ENCODE data around the gene STEAP1B.

STEAP1B gene

DNA sequence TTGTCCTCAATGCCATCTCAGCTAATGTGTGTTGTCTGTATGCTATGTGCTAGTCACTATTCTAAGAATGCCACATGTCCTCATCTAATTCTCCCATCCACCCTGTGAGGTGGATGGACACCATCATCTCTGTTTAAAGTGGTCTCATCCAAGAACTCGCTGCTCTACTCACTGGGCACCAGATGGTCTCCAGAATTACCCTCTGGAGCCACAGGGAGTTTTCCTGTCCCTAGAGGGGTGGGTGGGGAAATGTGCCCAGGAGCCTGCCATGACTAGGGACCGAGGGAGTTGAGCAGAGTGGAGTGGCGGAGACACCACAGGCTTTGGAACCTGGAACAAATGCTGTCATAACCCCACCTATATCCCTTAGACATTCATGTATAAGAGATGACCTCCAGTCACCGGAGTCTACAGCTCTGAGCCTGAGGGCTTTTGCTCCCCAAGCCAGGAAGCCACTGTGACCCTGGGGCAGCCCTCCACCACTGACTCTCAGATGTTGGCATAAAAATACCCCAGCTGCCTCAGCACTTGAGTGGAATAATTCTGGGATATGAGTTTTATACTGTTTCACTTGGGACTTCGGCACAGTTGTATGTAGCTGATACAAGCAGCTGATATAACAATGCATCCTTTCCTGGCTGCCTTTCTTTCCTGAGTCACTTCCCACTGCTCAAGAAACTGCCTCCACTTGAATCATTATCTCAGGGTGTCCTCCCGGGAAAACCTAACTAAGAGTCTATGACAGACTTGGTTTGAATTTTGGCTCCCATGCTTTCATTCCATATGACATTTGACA, 81.5 kb downstream of the STEAP1B start:
- no peak for TF ChIP-seq CREB1 (IDR thresholded peaks at IDR 0.05; ENCODE audit: low read depth)
- TF ChIP-seq, protein P1, sequence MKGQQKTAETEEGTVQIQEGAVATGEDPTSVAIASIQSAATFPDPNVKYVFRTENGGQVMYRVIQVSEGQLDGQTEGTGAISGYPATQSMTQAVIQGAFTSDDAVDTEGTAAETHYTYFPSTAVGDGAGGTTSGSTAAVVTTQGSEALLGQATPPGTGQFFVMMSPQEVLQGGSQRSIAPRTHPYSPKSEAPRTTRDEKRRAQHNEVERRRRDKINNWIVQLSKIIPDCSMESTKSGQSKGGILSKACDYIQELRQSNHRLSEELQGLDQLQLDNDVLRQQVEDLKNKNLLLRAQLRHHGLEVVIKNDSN (IDR thresholded peaks at IDR 0.05), result no peak
- no peak for TF ChIP-seq FOXM1 (IDR thresholded peaks at IDR 0.05; ENCODE audit: borderline replicate concordance, low read depth)
- TF ChIP-seq EGR1 (IDR thresholded peaks at IDR 0.05), result no peak
- TF ChIP-seq, protein P2, sequence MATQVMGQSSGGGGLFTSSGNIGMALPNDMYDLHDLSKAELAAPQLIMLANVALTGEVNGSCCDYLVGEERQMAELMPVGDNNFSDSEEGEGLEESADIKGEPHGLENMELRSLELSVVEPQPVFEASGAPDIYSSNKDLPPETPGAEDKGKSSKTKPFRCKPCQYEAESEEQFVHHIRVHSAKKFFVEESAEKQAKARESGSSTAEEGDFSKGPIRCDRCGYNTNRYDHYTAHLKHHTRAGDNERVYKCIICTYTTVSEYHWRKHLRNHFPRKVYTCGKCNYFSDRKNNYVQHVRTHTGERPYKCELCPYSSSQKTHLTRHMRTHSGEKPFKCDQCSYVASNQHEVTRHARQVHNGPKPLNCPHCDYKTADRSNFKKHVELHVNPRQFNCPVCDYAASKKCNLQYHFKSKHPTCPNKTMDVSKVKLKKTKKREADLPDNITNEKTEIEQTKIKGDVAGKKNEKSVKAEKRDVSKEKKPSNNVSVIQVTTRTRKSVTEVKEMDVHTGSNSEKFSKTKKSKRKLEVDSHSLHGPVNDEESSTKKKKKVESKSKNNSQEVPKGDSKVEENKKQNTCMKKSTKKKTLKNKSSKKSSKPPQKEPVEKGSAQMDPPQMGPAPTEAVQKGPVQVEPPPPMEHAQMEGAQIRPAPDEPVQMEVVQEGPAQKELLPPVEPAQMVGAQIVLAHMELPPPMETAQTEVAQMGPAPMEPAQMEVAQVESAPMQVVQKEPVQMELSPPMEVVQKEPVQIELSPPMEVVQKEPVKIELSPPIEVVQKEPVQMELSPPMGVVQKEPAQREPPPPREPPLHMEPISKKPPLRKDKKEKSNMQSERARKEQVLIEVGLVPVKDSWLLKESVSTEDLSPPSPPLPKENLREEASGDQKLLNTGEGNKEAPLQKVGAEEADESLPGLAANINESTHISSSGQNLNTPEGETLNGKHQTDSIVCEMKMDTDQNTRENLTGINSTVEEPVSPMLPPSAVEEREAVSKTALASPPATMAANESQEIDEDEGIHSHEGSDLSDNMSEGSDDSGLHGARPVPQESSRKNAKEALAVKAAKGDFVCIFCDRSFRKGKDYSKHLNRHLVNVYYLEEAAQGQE (IDR thresholded peaks at IDR 0.05; ENCODE audit: low read depth), result no peak
- TF ChIP-seq EP300 (IDR thresholded peaks at IDR 0.05; ENCODE audit: borderline replicate concordance), result no peak
- TF ChIP-seq, protein P3, sequence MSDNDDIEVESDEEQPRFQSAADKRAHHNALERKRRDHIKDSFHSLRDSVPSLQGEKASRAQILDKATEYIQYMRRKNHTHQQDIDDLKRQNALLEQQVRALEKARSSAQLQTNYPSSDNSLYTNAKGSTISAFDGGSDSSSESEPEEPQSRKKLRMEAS (IDR thresholded peaks at IDR 0.05), result no peak
- TF ChIP-seq TAF1 (IDR thresholded peaks at IDR 0.05; ENCODE audit: low read depth), result no peak
- no peak for TF ChIP-seq CEBPB (IDR thresholded peaks at IDR 0.05)
- no peak for TF ChIP-seq NFIC (IDR thresholded peaks at IDR 0.05)
- TF ChIP-seq YY1 (IDR thresholded peaks at IDR 0.05; ENCODE audit: low read depth), result no peak
- no peak for TF ChIP-seq TCF12 (IDR thresholded peaks at IDR 0.05; ENCODE audit: low read depth)
- no peak for TF ChIP-seq ZBTB7A (IDR thresholded peaks at IDR 0.05; ENCODE audit: low read depth)

DNA sequence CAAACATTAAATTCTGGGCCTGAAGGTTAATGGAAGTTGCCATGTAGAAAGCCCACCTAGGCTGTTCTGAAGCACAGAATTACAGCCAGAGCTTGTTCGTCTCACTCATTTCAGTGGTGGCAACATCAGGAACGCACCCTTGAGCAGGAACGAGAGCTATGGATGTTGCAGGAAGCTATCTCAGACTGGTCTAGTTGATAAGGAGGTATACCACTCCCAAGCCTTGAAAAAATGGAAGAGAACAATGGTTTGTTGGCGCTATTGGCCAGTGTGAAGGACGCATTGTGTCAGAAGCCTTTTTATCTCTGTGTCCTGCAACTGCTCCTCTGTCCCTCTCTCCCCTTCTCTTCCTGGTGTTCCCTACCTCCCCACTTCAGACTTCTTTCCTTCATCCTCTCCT, 82.1 kb downstream of the STEAP1B start:
- no peak for TF ChIP-seq NFIC (IDR thresholded peaks at IDR 0.05)
- TF ChIP-seq CREB1 (IDR thresholded peaks at IDR 0.05; ENCODE audit: low read depth), result no peak
- no peak for TF ChIP-seq CEBPB (IDR thresholded peaks at IDR 0.05)
- TF ChIP-seq EGR1 (IDR thresholded peaks at IDR 0.05), result no peak
- no peak for TF ChIP-seq TEAD4 (IDR thresholded peaks at IDR 0.05)
- TF ChIP-seq, protein P3 (IDR thresholded peaks at IDR 0.05), result no peak
- TF ChIP-seq RAD21 (IDR thresholded peaks at IDR 0.05; ENCODE audit: low read depth), result no peak
- TF ChIP-seq FOXM1 (IDR thresholded peaks at IDR 0.05; ENCODE audit: borderline replicate concordance, low read depth), result no peak
- TF ChIP-seq EP300 (IDR thresholded peaks at IDR 0.05; ENCODE audit: borderline replicate concordance), result no peak
- TF ChIP-seq, protein P2 (IDR thresholded peaks at IDR 0.05; ENCODE audit: low read depth), result no peak
- no peak for TF ChIP-seq TAF1 (IDR thresholded peaks at IDR 0.05; ENCODE audit: low read depth)
- TF ChIP-seq ZBTB7A (IDR thresholded peaks at IDR 0.05; ENCODE audit: low read depth), result no peak
- TF ChIP-seq TCF12 (IDR thresholded peaks at IDR 0.05; ENCODE audit: low read depth), result no peak
- TF ChIP-seq, protein P1 (IDR thresholded peaks at IDR 0.05), result no peak
- no peak for TF ChIP-seq YY1 (IDR thresholded peaks at IDR 0.05; ENCODE audit: low read depth)

DNA sequence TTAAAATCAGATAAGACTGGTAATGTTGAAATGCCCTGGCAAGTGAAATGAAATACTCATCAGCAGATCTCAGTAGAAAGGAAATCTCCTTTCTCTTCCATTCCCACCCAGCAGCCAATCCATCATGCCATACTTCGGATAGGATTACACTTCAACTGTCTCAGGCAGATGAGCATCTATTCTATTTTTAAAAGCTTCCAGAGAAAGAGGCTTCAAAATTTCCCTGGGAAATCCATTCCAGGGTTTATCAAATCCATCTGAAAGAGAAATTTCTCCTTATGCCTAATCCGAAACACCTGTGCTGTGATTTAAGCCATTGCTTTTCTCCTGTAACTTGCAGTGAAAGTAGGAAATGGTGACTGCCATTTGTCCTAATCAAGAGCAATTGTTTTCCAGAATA, 82.6 kb downstream of the STEAP1B start:
- TF ChIP-seq EGR1 (IDR thresholded peaks at IDR 0.05) (no peak), RAD21 (IDR thresholded peaks at IDR 0.05; ENCODE audit: low read depth) (no peak), TAF1 (IDR thresholded peaks at IDR 0.05; ENCODE audit: low read depth) (no peak), CEBPB (IDR thresholded peaks at IDR 0.05) (no peak), FOXM1 (IDR thresholded peaks at IDR 0.05; ENCODE audit: borderline replicate concordance, low read depth) (no peak), TEAD4 (IDR thresholded peaks at IDR 0.05) (no peak), YY1 (IDR thresholded peaks at IDR 0.05; ENCODE audit: low read depth) (no peak), CREB1 (IDR thresholded peaks at IDR 0.05; ENCODE audit: low read depth) (no peak)
- TF ChIP-seq, protein P1 (IDR thresholded peaks at IDR 0.05), result no peak
- TF ChIP-seq, protein P3 (IDR thresholded peaks at IDR 0.05), result no peak
- TF ChIP-seq, protein P2 (IDR thresholded peaks at IDR 0.05; ENCODE audit: low read depth), result no peak

Data from Ishikawa (cell line).